ENCODE measurements around the gene SIK3.

DNA sequence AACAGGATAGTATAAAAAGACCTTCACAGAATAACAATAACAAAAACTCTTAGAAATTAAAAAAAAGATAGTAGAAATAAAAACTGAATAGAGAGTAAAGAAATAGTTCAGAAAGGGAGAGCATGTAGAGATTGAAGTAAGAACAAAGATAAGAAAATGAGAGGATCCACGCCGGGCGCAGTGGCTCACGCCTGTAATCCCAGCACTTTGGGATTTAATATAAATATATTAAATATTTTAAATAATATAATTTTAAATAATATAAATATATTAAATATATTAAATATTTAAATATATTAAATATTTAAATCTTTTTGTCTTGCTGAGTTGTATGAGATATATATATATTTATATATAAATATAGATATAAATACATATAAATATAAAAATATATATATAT, 286.1 kb downstream of the SIK3 start:
- TF ChIP-seq POLR2AphosphoS5 (IDR thresholded peaks at IDR 0.05; ENCODE audit: low read depth, low read length) (no peak), TAF1 (IDR thresholded peaks at IDR 0.05; ENCODE audit: borderline replicate concordance, insufficient read depth, low read length) (no peak), SIN3A (IDR thresholded peaks at IDR 0.05; ENCODE audit: borderline replicate concordance, insufficient read depth, low read length) (no peak)
